ENCODE data around the gene CPT1B. TPM values are rescaled to one million over a fixed set of nuclear protein-coding genes. Genes with fewer than 3 reads are reported as not detected.

Gene CPT1B
- total RNA-seq, 1 donor from 2014 or later = 0.43 TPM

- Histone ChIP-seq H3K27ac (no peak overlapping the region), H3K4me1 (peaks cover 4 to 6% of the 10 kb centered on the region in 2 donors), H3K9me3 (no peaks in the 10 kb centered on the region), H3K36me3 (no peaks in the 10 kb centered on the region), H3K4me3 (no peak overlapping the region), H3K27me3 (peaks cover 10% of the 10 kb centered on the region)
- intact Hi-C loops (cut with DNase I) = no loop called here
- no peak for DNase-seq (ENCODE audit: low spot score in 2 of 2)
- TF ChIP-seq, protein P1, sequence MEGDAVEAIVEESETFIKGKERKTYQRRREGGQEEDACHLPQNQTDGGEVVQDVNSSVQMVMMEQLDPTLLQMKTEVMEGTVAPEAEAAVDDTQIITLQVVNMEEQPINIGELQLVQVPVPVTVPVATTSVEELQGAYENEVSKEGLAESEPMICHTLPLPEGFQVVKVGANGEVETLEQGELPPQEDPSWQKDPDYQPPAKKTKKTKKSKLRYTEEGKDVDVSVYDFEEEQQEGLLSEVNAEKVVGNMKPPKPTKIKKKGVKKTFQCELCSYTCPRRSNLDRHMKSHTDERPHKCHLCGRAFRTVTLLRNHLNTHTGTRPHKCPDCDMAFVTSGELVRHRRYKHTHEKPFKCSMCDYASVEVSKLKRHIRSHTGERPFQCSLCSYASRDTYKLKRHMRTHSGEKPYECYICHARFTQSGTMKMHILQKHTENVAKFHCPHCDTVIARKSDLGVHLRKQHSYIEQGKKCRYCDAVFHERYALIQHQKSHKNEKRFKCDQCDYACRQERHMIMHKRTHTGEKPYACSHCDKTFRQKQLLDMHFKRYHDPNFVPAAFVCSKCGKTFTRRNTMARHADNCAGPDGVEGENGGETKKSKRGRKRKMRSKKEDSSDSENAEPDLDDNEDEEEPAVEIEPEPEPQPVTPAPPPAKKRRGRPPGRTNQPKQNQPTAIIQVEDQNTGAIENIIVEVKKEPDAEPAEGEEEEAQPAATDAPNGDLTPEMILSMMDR (IDR thresholded peaks at IDR 0.05) = no peak
Measured at GRCh38 chr22:50597097-50597496, 18.9 kb upstream of the CPT1B start.

DNA sequence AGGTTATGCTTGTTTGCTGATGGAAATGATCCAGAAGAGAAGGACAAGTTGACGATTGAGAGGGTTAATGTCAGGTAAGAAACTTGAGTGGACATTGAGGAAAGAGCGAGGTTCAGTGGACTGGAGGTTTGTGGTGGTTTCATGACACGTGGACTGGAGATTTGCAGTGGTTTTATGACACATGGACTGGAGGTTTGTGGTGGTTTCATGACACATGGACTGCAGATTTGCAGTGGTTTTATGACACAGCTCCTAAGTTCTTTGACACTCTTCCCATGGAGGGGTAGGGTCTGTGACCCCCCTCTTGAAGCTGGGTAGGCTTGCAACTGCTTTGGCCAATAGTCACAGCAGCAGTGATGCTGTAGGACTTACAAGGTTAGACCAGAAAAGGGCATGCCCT is 17.0 kb upstream of the CPT1B start:
- Histone ChIP-seq H3K9me3 (no peaks in the 10 kb centered on the region), H3K27me3 (no peaks in the 10 kb centered on the region), H3K27ac (no peak overlapping the region), H3K4me1 (peaks cover 0 to under 1% of the 10 kb centered on the region in 2 donors), H3K36me3 (no peaks in the 10 kb centered on the region), H3K4me3 (no peak overlapping the region)
- TF ChIP-seq, protein P1 (IDR thresholded peaks at IDR 0.05) = no peak
- DNase-seq (ENCODE audit: low spot score in 2 of 2) = no peak
- intact Hi-C loops (cut with DNase I) = no loop called here

DNA sequence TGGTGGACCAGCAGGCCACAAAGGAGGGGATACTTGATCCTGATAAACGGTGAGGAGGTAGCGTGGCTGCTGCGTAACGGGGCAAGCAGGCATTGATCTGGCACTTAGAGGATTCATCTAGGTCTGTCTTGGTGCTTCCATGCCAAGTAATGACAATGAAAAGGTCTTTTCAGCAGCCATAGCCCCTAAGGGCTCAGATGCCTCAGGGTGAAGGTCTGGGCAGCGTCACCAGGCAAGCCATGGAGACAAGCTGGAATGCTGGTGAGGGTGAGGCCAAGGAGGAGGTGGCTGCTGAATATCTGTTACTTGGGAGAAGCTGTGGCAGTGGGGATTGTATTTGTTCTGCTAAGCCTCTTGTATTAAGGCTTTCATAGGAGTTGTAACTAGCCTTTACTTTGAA is 9.2 kb upstream of the CPT1B start:
- TF ChIP-seq, protein P1 (IDR thresholded peaks at IDR 0.05) = no peak
- no peak for DNase-seq (ENCODE audit: low spot score in 2 of 2)

DNA sequence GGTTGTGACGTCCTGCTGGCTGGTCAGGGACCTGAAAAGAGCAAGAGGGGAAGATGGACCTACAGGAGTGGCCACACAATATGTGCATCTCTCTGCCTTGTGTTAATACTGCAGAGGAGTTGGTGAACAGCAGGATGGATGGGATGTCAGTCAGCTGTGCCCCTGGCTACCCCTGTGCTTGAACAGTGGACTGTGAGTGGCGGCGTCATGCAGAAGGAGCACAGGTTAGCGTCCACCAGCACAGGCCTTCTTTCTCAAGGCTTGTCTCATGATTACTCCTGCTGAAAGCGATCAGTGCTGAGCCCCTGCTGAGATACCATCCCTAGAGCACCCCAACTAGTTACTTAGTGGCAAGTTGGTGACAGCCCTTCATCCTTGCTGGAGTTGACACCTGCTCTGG is 8.2 kb upstream of the CPT1B start:
- no peaks in the 10 kb centered on the region for H3K9me3 ChIP-seq
- no peak overlapping the region for H3K27ac ChIP-seq
- TF ChIP-seq, protein P1 (IDR thresholded peaks at IDR 0.05) = no peak
- intact Hi-C loops (cut with DNase I) = no loop called here
- H3K4me1 ChIP-seq = peaks cover 4 to 11% of the 10 kb centered on the region in 2 donors
- no peaks in the 10 kb centered on the region for H3K36me3 ChIP-seq
- H3K4me3 ChIP-seq = no peak overlapping the region
- no peaks in the 10 kb centered on the region for H3K27me3 ChIP-seq
- no peak for DNase-seq (ENCODE audit: low spot score in 2 of 2)

More for the DNA sequence above, 9.2 kb upstream of the CPT1B start:
- peaks cover 0 to 8% of the 10 kb centered on the region in 2 donors for H3K4me1 ChIP-seq
- intact Hi-C loops (cut with DNase I) = no loop called here
- no peaks in the 10 kb centered on the region for H3K27me3 ChIP-seq
- H3K36me3 ChIP-seq = no peaks in the 10 kb centered on the region
- H3K27ac ChIP-seq = no peak overlapping the region
- no peaks in the 10 kb centered on the region for H3K9me3 ChIP-seq
- H3K4me3 ChIP-seq = no peak overlapping the region

- Histone ChIP-seq H3K4me3 (no peak overlapping the region), H3K9me3 (no peaks in the 10 kb centered on the region), H3K4me1 (peaks cover 4 to 14% of the 10 kb centered on the region in 2 donors), H3K27ac (no peak overlapping the region), H3K27me3 (no peaks in the 10 kb centered on the region), H3K36me3 (peaks cover 0 to 5% of the 10 kb centered on the region in 2 donors)
- TF ChIP-seq, protein P1 (IDR thresholded peaks at IDR 0.05) = no peak
- DNase-seq (ENCODE audit: low spot score in 2 of 2) = no peak
- intact Hi-C loops (cut with DNase I) = no loop called here
Measured at GRCh38 chr22:50585781-50586180, 7.6 kb upstream of the CPT1B start.

- no peaks in the 10 kb centered on the region for H3K9me3 ChIP-seq
- no peak overlapping the region for H3K27ac ChIP-seq
- H3K36me3 ChIP-seq = peaks cover 0 to 5% of the 10 kb centered on the region in 2 donors
- TF ChIP-seq, protein P1 (IDR thresholded peaks at IDR 0.05) = no peak
- no peak overlapping the region for H3K4me3 ChIP-seq
- no peak for DNase-seq (ENCODE audit: low spot score in 2 of 2)
- intact Hi-C loops (cut with DNase I) = no loop called here
- peaks cover 4 to 14% of the 10 kb centered on the region in 2 donors for H3K4me1 ChIP-seq
- H3K27me3 ChIP-seq = no peaks in the 10 kb centered on the region
Measured at GRCh38 chr22:50585238-50585637, 7.0 kb upstream of the CPT1B start.
